OCI-LY3 (cell line): ENCODE data around the gene FBXL4.

Experiments used
- H2AFZ ChIP-seq: fragments of 200-600, 300-600 bp; shearing (Covaris generic); 2 replicates; pipeline ENCODE4 v1.6.0; 2014; ENCODE audit warnings: antibody characterized with exemption, low read depth, low read length
- H3K27ac ChIP-seq: fragments of 200-600, 300-600 bp; sonication (generic); 2 replicates; pipeline ENCODE4 v1.5.1; 2014; ENCODE audit warnings: mild to moderate bottlenecking, low read length, moderate library complexity, mixed read lengths
- H3K27me3 ChIP-seq: fragments of 200-600, 300-600 bp; sonication (generic); 2 replicates; pipeline ENCODE4 v1.6.1; 2014; ENCODE audit warnings: low read depth, low read length, mixed read lengths
- H3K36me3 ChIP-seq: fragments of 200-600, 300-600 bp; sonication (generic); replicated peaks from 2 replicates; pipeline ENCODE3; 2014; ENCODE audit warnings: low read depth, low read length, mixed read lengths
- H3K4me1 ChIP-seq: fragments of 300-600, 200-600 bp; sonication (generic); 2 replicates; pipeline ENCODE4 v1.6.1; 2014; ENCODE audit warnings: low read length, mixed read lengths
- H3K4me2 ChIP-seq: fragments of 200-600, 300-600 bp; sonication (generic); 2 replicates; pipeline ENCODE4 v1.6.1; 2014; ENCODE audit warnings: low read length, mixed read lengths
- H3K4me3 ChIP-seq: fragments of 300-600, 200-600 bp; sonication (generic); 2 replicates; pipeline ENCODE4 v1.5.1; 2014; ENCODE audit warnings: antibody characterized with exemption, mild to moderate bottlenecking, low read length, moderate library complexity
- H3K79me2 ChIP-seq: fragments of 300-600, 200-600 bp; shearing (Covaris generic); 2 replicates; pipeline ENCODE4 v1.6.1; 2014; ENCODE audit warnings: mild to moderate bottlenecking, low read length, mixed read lengths
- H3K9ac ChIP-seq: fragments of 300-600, 200-600 bp; shearing (Covaris generic); 2 replicates; pipeline ENCODE4 v1.6.0; 2014; ENCODE audit warnings: mild to moderate bottlenecking, low read length, moderate library complexity
- H3K9me3 ChIP-seq: fragments of 200-600, 300-600 bp; shearing (Covaris generic); 2 replicates; pipeline ENCODE4 v1.6.1; 2014; ENCODE audit warnings: low read length, mixed read lengths; ENCODE audit not compliant: insufficient read depth
- H4K20me1 ChIP-seq: fragments of 200-600, 300-600 bp; sonication (generic); 2 replicates; pipeline ENCODE4 v1.6.1; 2016; ENCODE audit warnings: low read length, mixed read lengths; ENCODE audit not compliant: insufficient read depth
- CTCF ChIP-seq: fragments of 200-600, 300-600 bp; sonication (generic); IDR thresholded peaks from 2 replicates; pipeline ENCODE4 v1.5.1; 2014; ENCODE audit warnings: antibody characterized with exemption, low read length, low read depth
- EZH2phosphoT487 ChIP-seq: fragments of 200-600 bp; shearing (Covaris generic); IDR thresholded peaks from 2 replicates; pipeline ENCODE4 v1.6.1; 2018; ENCODE audit warnings: antibody characterized with exemption, mixed run types, low read depth

The FBXL4 gene

DNA sequence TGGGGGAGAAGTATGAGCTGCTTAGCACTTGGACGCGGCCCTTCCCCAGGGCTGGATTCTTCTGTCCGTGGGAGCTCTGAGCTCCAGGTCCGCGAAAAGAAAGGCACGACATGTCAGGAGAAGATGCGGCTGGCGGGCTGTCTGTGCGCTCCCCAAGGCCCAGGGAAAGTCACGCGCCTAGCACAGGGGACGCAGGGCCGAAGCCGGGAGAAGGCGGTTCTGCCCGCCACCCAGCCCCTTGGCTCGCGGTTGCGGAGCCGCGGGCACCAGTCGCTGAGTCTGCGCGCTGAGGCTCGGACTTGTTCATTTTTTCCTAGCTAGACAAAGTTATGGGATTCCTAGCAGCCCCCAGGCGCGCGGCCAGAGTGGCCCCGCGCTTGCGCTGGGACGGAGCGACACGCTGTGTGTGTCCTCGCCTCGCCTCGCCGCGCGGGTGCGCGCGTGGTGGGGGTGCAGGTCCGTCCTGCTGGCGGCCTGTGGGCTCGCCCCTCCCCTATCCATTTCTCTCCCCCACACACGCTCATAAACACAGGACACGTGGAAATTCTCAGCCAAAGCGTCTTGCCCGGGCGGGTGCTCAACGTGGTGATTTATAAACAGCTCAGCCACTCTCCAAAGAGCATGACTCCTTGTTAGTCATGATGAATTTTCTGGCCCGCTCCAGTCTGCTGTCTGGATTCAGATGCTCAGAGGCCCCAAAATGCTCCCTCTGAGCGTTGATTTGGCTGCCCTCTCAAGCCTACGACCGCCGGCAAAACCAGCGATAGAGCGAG lies 115.3 kb downstream of the FBXL4 start:
- Histone ChIP-seq H3K9me3 (no peaks in the 10 kb centered on the region), H3K9ac (no peak overlapping the region), H3K27me3 (no peaks in the 10 kb centered on the region), H4K20me1 (no peaks in the 10 kb centered on the region), H3K4me1 (no peaks in the 10 kb centered on the region), H2AFZ (no peak overlapping the region), H3K36me3 (no peaks in the 10 kb centered on the region), H3K4me3 (no peak overlapping the region), H3K27ac (no peak overlapping the region), H3K4me2 (no peak overlapping the region), H3K79me2 (no peaks in the 10 kb centered on the region)
- TF ChIP-seq EZH2phosphoT487 (no peak), CTCF (no peak)

DNA sequence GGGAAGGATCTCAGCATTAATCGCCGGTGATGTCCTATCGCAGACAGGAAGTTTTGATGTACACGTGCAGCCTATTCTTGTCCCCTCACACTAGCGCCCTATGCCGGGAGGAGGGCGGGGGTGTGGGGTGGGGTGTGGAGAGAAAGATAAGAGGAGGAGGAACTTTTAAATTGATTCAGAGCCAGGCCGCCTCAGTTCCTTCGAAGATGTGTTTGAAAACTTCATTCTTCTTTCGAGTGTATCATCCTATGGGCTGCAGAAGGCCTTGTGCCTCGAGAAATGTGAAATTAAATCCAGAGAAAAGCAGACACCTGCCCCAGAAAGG lies 115.8 kb downstream of the FBXL4 start:
- Histone ChIP-seq H3K4me3 (no peak overlapping the region), H3K4me2 (no peak overlapping the region), H3K4me1 (no peaks in the 10 kb centered on the region), H3K9me3 (no peaks in the 10 kb centered on the region), H3K36me3 (no peaks in the 10 kb centered on the region), H3K27me3 (no peaks in the 10 kb centered on the region), H3K27ac (no peak overlapping the region), H3K79me2 (no peaks in the 10 kb centered on the region), H4K20me1 (no peaks in the 10 kb centered on the region), H3K9ac (no peak overlapping the region), H2AFZ (no peak overlapping the region)
- TF ChIP-seq EZH2phosphoT487 (no peak), CTCF (no peak)

GRCh38 chr6:98831057-98831958 lies 116.4 kb downstream of the FBXL4 start:
- no peaks in the 10 kb centered on the region for H3K4me1 ChIP-seq
- no peak overlapping the region for H2AFZ ChIP-seq
- H3K9ac ChIP-seq = no peak overlapping the region
- H3K79me2 ChIP-seq = no peaks in the 10 kb centered on the region
- H3K9me3 ChIP-seq = no peaks in the 10 kb centered on the region
- H4K20me1 ChIP-seq = no peaks in the 10 kb centered on the region
- no peaks in the 10 kb centered on the region for H3K27me3 ChIP-seq
- H3K27ac ChIP-seq = no peak overlapping the region
- no peak overlapping the region for H3K4me3 ChIP-seq
- no peak overlapping the region for H3K4me2 ChIP-seq
- TF ChIP-seq EZH2phosphoT487 (no peak), CTCF (no peak)
- no peaks in the 10 kb centered on the region for H3K36me3 ChIP-seq

DNA sequence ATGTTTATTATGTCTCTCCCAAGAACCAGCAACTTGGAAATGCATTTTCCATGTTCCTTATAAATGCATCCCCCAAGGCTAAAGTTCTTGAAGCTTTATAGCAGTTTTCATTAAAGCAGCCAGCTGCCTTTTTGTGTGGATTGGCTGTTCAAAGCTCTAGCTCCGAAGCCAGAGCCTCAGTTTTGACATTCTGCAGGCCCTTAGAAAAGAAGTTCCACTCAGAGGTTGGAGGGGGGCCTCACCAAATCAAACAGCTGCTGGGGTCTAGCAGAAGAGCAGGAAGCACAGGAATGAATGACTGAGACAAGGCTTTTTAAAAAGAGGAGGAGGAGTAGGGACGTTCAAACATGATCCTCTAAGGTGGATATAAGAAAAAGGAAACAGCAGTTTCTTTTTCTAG lies 117.6 kb downstream of the FBXL4 start:
- H3K4me1 ChIP-seq = no peaks in the 10 kb centered on the region
- no peaks in the 10 kb centered on the region for H3K9me3 ChIP-seq
- no peak overlapping the region for H3K4me2 ChIP-seq
- TF ChIP-seq EZH2phosphoT487 (no peak), CTCF (no peak)
- H3K36me3 ChIP-seq = no peaks in the 10 kb centered on the region
- no peaks in the 10 kb centered on the region for H3K79me2 ChIP-seq
- H2AFZ ChIP-seq = no peak overlapping the region
- no peaks in the 10 kb centered on the region for H3K27me3 ChIP-seq
- H4K20me1 ChIP-seq = no peaks in the 10 kb centered on the region
- H3K4me3 ChIP-seq = no peak overlapping the region
- H3K27ac ChIP-seq = no peak overlapping the region
- H3K9ac ChIP-seq = no peak overlapping the region
